Activated CD4-positive, alpha-beta T cell treated with anti-CD3 and anti-CD28 coated beads, Interleukin-2, amount 50 U/mL, for 1 hour (primary cell): Measurements from ENCODE around the gene SLCO4C1.
A peak's percentile ranks its signal among the peaks of the same experiment; 100 is the strongest.
"Not testable (repeated sequence)": the region's sequence is repeated elsewhere in the genome, so short reads cannot be mapped to it uniquely, and the experiment has no call there.

Experiments used
- DNase-seq: peaks from one replicate; pipeline ENCODE4 v3.0.0-alpha.2; 2020

The SLCO4C1 gene

GRCh38 chr5:102296178-102296817, at the start of gene SLCO4C1:
SLCO4C1 (minus strand) TSS chr5:102296284; CDS start chr5:102296262, 22 bp downstream.
- DNase-seq: peak; percentile 63

- DNase-seq: no peak
Observed at GRCh38 chr5:102341681-102342288, 45.7 kb upstream of the SLCO4C1 start.

- DNase-seq: no peak
Observed at GRCh38 chr5:102324714-102325113, 28.6 kb upstream of the SLCO4C1 start.

GRCh38 chr5:102318801-102319200, 22.7 kb upstream of the SLCO4C1 start:
- not testable (repeated sequence) for DNase-seq

GRCh38 chr5:102314328-102314727, 18.2 kb upstream of the SLCO4C1 start:
- DNase-seq: no peak

GRCh38 chr5:102313912-102314311, 17.8 kb upstream of the SLCO4C1 start:
- no peak for DNase-seq

GRCh38 chr5:102312586-102313370, 16.7 kb upstream of the SLCO4C1 start:
- DNase-seq: no peak

- no peak for DNase-seq
Observed at GRCh38 chr5:102309586-102309985, 13.5 kb upstream of the SLCO4C1 start.

- no peak for DNase-seq
Observed at GRCh38 chr5:102307232-102307631, 11.1 kb upstream of the SLCO4C1 start.

- DNase-seq: no peak
Observed at GRCh38 chr5:102306121-102306520, 10.0 kb upstream of the SLCO4C1 start.

GRCh38 chr5:102295534-102296177, 428 bp downstream of the SLCO4C1 start:
- no peak for DNase-seq

- DNase-seq: no peak
Observed at GRCh38 chr5:102294886-102295395, 1.1 kb downstream of the SLCO4C1 start.

- no peak for DNase-seq
Observed at GRCh38 chr5:102290004-102290403, 6.1 kb downstream of the SLCO4C1 start.

- DNase-seq: no peak
Observed at GRCh38 chr5:102289251-102289899, 6.7 kb downstream of the SLCO4C1 start.

- DNase-seq: no peak
Observed at GRCh38 chr5:102288630-102289029, 7.5 kb downstream of the SLCO4C1 start.

- no peak for DNase-seq
Observed at GRCh38 chr5:102286476-102286875, 9.6 kb downstream of the SLCO4C1 start.

- DNase-seq: no peak
Observed at GRCh38 chr5:102283102-102283797, 12.8 kb downstream of the SLCO4C1 start.

- no peak for DNase-seq
Observed at GRCh38 chr5:102279711-102280110, 16.4 kb downstream of the SLCO4C1 start.

- no peak for DNase-seq
Observed at GRCh38 chr5:102278231-102278630, 17.9 kb downstream of the SLCO4C1 start.

GRCh38 chr5:102277144-102277543, 18.9 kb downstream of the SLCO4C1 start:
- DNase-seq: no peak

- DNase-seq: no peak
Observed at GRCh38 chr5:102271759-102272158, 24.3 kb downstream of the SLCO4C1 start.

- DNase-seq: no peak
Observed at GRCh38 chr5:102270036-102270435, 26.0 kb downstream of the SLCO4C1 start.
